Effector CD4-positive, alpha-beta T cell (primary cell): Measurements from ENCODE around the gene ITGB1BP2.
A peak's percentile ranks its signal among the peaks of the same experiment; 100 is the strongest.
"Not testable (repeated sequence)": the region's sequence is repeated elsewhere in the genome, so short reads cannot be mapped to it uniquely, and the experiment has no call there.

Experiments used
- DNase-seq: peaks from one replicate; pipeline ENCODE4 v3.0.0-alpha.2; 2020
- total RNA-seq: gene quantifications from one replicate; lab custom pipeline; 2026; lab: John Stamatoyannopoulos, UW

ITGB1BP2 gene
- total RNA-seq = 1.3 reads per million

GRCh38 chrX:71301195-71301924 is at the start of gene ITGB1BP2:
ITGB1BP2 (plus strand) TSS chrX:71301750; CDS start chrX:71301807, 57 bp downstream.
- DNase-seq = no peak

DNA sequence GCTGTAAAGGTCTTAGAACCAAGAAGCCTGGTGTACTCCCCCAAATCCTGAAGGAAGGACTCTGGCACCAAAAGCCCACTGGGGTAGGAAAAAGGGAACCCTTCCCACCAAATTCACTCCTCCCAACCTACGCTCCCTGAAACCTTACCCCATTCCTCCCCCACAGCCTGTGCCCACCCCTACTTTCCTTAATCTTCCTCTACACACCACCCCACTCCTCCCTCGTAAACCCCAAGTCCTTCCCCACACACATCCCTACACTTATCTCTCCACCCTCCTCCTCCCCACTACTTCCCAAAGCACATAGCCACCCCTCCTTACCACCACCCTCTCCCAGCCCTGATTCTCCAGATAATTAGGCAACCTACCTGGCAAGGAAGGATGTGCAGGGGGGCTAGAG is 49.3 kb upstream of the ITGB1BP2 start:
- no peak for DNase-seq

GRCh38 chrX:71253253-71254091 is 48.1 kb upstream of the ITGB1BP2 start:
- peak; percentile 4 for DNase-seq

DNA sequence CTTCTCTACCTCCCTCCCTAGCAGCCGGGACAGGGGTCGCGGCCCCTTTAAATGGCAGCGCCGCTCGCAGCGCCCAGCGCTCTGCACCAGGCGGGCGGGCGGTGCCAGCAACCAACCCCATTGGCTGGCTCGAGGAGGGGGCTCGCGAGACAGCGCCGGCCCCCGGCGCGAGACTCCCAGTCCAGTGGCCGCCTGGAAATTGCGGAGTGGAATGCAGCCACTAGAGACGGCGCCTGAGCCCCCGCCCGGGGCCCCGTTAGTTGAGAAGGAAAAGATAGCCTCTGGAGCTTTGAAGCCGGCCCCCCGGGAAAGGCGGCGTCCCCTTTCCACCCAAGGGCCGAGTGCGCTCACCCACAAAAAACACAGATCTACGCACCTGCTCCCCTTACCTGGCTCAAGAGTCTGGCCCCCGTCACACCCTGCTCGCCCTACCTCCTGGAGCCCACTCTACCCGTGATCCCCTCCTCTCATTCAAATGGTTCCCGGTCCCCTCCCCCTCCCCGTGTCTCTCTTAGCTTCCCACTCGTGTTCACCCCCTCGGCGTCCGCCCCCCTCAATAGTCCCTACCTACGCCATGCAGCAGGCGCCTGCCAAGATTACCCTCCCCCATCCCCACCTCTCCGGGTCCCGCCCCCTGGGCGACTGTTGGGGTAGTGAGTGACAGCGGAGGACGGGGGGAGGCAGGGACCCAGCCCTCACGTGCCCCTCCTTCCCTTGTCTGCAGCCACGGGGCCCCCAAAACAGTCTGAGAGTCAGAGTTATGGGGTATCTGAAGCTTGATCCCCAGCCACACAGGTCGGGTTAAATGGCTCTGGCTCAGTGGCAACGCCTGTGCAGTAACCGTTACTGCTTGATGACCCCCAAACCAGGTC is 47.2 kb upstream of the ITGB1BP2 start, which contains the start of gene ZMYM3:
Gene ZMYM3 (minus strand): TSS at position 49 of the 872 bp plus-strand sequence. CDS start 885 bp downstream, outside the sequence.
- peak; percentile 71 for DNase-seq

- no peak for DNase-seq
These were observed 45.5 kb upstream of the ITGB1BP2 start for GRCh38 chrX:71256051-71256450.

DNA sequence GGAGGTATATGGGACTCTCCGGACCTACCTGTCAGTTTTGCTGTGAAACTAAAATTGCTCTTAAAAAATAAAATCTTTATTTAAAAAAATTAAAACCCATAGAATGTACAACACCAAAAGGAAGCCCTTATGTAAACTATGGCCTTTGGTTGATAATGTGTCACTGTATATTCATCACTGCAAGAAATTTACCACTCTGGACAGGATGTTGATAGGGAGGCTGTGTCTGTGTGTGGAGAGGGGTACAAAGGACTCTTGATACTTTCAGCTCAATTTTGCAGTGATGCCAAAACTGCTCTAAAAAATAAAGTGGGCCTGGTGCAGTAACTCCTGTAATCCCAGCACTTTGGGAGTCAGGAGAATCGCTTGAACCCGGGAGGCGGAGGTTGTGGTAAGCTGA is 44.7 kb upstream of the ITGB1BP2 start:
- no peak for DNase-seq

DNA sequence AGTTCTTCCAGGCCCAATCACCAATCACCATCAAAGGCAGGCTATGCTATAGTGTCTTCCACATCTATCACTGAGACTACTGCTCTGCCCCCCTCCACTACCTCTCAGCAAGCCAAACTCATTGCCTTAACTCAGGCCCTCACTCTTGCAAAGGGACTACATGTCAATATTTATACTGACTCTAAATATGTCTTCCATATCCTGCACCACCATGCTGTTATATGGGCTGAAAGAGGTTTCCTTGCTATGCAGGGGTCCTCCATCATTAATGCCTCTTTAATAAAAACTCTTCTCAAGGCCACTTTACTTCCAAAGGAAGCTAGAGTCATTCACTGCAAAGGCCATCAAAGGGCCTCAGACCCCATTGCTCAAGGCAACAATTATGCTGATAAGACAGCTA is 32.9 kb upstream of the ITGB1BP2 start:
- DNase-seq = not testable (repeated sequence)

- DNase-seq = no peak
These were observed 31.7 kb upstream of the ITGB1BP2 start for GRCh38 chrX:71269801-71270395.

GRCh38 chrX:71272313-71272712 is 29.2 kb upstream of the ITGB1BP2 start:
- DNase-seq = not testable (repeated sequence)

- DNase-seq = not testable (repeated sequence)
These were observed 20.2 kb upstream of the ITGB1BP2 start for GRCh38 chrX:71281300-71281699.

DNA sequence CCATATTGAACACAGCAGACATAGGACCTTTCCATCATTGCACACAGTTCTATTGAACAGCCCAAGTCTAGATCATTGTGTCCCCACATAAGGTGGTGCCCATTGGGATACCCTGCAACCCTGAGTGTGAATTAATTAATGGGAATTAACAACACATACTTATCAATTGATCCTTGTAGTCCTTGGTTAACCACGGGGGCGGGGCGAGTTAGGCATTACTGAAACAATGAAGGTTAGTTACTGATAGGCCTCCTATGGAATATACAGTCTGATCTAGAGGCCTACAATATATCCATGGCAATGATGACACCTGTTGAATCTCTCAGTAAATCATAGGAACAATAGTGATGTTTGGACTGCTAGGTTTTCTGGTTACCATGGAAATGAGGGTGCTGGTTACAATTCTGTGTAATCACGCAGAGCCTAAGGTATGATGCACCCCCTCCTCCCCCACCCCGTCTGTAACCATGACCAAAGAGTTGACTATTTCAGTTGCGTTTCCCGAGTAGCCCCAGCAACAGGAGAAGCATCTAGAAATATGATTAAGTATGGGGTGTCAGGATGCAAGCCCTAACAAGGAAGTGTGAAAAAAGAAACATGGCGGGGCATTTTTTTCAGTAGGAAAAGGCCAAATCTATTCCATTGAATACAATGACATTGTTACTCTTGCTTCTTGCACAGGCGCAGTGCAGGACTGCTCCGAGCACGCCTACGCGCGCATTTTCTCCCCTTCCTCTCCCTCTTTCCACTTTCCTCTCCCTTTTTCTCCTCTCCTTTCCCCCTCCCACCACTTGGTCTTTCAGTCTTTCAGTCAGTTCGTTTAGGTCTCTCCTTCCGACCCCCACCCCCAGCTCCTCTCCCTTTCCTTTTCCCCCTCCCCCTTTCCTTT is 18.8 kb upstream of the ITGB1BP2 start:
- DNase-seq = peak; percentile 23

- peak; percentile 82 for DNase-seq
These were observed 18.0 kb upstream of the ITGB1BP2 start, which contains the start of gene NONO for GRCh38 chrX:71283403-71284143. NONO (plus strand) TSS chrX:71283635; CDS start chrX:71290638, 7,003 bp downstream.

DNA sequence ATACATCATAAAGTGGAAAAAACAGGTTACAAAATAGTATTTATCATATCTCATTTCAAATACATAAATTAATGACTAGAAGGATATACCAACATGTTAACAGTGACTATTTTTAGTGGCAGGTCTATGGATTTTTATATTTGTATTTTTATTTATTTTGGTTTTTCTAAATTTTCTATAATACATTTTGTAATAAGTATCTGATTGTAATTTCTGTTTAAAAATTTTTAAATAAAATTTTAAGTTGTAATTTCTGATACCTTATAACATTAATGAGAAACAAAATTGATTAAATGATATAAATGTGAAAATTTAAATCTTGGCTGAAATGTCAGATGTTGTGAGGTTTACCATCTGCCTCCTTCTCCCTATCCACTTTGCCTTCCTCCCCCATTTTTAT is 15.6 kb upstream of the ITGB1BP2 start:
- DNase-seq = no peak

DNA sequence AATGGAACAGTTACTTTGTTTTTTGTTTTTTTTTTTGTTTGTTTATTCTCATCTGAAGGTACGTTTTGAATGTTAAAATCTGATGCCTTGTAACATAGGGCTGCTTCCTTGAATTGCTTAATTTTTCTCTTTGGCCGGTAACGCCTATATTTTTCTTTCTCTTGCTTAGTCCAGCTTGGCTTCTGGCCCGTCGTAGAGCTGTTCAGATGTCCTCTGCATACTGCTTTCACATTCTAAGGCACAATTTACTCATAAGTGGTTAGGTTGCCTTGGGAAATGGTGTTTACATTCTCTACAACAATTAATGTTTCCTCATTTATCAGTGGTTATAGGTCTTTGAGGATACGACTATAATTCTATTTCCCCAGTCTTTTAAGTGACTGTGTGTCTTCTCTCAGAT is 10.2 kb upstream of the ITGB1BP2 start:
- DNase-seq = no peak

DNA sequence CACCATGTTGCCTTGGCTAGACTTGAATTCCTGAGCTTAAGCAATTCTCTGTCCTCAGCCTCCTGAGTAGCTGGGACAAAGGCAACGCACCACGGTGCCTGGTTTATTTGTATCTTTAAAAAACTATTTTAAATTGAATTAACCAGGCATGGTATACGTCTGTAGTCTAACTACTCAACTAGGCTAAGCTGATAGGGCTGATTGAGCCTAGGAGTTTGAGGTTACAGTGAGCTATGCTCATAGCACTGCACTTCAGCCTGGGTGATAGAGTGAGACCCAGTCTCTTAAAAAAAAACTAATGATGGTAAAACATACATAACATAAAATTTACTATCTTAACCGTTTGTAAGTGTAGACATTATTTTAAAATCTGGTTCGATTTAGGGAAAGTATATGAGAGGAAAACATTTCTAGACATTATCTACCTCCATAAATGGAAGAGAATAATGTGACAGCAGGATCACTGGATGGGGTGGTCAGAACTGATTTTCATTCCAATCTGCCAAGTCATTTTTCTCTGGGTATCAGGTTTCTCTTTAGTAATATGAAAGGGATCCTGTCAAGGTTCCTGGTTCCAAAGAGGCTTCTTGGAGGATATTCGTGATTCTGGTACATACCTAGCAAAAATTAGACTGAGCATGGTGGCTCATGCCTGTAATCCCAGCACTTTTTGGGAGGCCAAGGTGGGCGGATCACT is 8.7 kb upstream of the ITGB1BP2 start:
- no peak for DNase-seq

- DNase-seq = no peak
These were observed 4.7 kb upstream of the ITGB1BP2 start for GRCh38 chrX:71296806-71297205.

DNA sequence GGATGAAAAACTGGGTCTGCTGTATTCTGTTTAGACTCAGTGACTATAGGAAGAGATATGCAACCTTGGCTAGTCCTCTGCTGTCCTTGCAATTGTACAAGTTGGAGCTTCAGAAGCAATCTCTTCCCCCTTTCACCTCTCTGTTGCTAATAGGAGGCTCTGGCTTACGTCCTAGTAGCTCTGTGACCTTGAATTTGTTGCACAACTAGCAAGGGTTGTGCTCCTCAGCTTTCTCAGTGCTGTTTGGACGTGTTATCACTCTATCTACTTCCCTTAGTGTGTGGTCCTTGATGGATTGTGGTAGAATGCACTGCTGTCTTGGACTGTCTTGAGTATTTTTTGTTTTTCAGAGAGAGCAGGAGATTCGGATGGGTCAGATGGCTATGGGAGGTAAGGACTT is 3.4 kb upstream of the ITGB1BP2 start:
- DNase-seq = no peak

GRCh38 chrX:71300064-71300463 is 1.5 kb upstream of the ITGB1BP2 start:
- not testable (repeated sequence) for DNase-seq

DNA sequence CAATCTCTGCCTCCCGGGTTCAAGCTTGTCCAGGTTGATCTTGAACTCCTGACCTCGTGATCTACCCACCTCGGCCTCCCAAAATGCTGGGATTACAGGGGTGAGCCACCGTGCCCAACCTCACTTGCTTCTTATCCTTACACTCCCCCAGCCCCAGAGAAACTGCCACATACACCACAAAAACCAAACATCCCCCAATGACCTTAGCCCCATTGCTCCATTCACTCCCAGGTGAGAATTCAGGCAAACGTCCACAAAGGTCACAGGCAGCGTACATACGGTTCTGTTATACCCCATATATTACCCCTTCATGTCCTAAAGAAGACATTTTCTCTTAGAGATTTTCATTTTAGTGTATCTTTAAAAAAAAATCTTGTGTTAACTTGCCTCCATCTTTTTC is 1.1 kb upstream of the ITGB1BP2 start:
- DNase-seq = not testable (repeated sequence)
